Sigmoid colon (tissue), 4 donors: ENCODE measurements around the gene SPATS2L.

Source experiments
- EP300 ChIP-seq, 4 donors: sonication (generic); formaldehyde crosslinking; IDR thresholded peaks; one replicate each; pipeline ENCODE4 v1.6.1; 2017; ENCODE audit warnings: antibody characterized with exemption in 4 of 4
- POLR2A ChIP-seq, 2 donors: fragments of 450-650 bp; IDR thresholded peaks; one replicate each; pipeline ENCODE4 v1.6.1; 2016; ENCODE audit warnings: antibody characterized with exemption in 2 of 2, mild to moderate bottlenecking in 2 of 2, moderate library complexity in 2 of 2
- POLR2AphosphoS5 ChIP-seq, 4 donors: sonication (generic); formaldehyde crosslinking; IDR thresholded peaks; one replicate each; pipeline ENCODE4 v1.6.1; 2017; ENCODE audit warnings: antibody characterized with exemption in 4 of 4
- TF ChIP-seq, protein P1 (sequence below), 4 experiments: fragments of 450-650 bp in 3 of 4; fragments of 200-600 bp in 1 of 4; IDR thresholded peaks; one replicate each; pipeline ENCODE4 v1.5.1; 2016 to 2019; ENCODE audit warnings: antibody characterized with exemption in 4 of 4, mild to moderate bottlenecking in 3 of 4, moderate library complexity in 2 of 4

DNA sequence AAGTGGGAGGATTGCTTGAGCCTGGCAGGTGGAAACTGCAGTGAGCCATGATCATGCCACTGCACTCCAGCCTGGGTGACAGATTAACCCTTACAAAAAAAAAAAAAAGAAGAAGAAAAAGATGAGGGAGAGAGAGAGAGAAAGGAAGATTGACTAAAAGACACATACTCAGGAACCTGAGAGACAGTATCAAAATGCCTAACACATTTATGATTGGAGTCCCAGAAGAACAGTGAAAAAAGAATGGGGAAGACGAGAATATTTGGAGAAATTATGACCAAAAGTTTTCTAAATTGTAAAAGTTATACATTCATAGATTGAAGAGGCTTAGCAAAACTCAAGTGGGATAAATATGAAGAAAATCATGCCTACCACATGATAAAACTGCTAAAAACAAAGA, 19.9 kb upstream of the SPATS2L start:
- TF ChIP-seq POLR2A (IDR thresholded peaks at IDR 0.05) (no peak), POLR2AphosphoS5 (IDR thresholded peaks at IDR 0.05) (no peak), EP300 (IDR thresholded peaks at IDR 0.05) (no peak)
- TF ChIP-seq, protein P1, sequence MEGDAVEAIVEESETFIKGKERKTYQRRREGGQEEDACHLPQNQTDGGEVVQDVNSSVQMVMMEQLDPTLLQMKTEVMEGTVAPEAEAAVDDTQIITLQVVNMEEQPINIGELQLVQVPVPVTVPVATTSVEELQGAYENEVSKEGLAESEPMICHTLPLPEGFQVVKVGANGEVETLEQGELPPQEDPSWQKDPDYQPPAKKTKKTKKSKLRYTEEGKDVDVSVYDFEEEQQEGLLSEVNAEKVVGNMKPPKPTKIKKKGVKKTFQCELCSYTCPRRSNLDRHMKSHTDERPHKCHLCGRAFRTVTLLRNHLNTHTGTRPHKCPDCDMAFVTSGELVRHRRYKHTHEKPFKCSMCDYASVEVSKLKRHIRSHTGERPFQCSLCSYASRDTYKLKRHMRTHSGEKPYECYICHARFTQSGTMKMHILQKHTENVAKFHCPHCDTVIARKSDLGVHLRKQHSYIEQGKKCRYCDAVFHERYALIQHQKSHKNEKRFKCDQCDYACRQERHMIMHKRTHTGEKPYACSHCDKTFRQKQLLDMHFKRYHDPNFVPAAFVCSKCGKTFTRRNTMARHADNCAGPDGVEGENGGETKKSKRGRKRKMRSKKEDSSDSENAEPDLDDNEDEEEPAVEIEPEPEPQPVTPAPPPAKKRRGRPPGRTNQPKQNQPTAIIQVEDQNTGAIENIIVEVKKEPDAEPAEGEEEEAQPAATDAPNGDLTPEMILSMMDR (IDR thresholded peaks at IDR 0.05): no peak
